Adrenal gland (tissue), 5 donors: ENCODE measurements around the gene B3GNT2.

Experiments
- POLR2A ChIP-seq, 2 donors: fragments of 450-650 bp; IDR thresholded peaks; one replicate each; pipeline ENCODE4 v1.6.1; 2017; ENCODE audit warnings: antibody characterized with exemption in 2 of 2, mild to moderate bottlenecking in 2 of 2, moderate library complexity in 1 of 2
- TF ChIP-seq, protein P1 (sequence below), 6 experiments: fragments of 450-650 bp in 4 of 6; fragments of 200-600 bp in 2 of 6; sonication (generic) in 1 of 6; IDR thresholded peaks; 1 replicate in 5 of 6; 2 replicates in 1 of 6; pipeline versions ENCODE4 v1.5.1 to v1.8.0; 2016 to 2021; ENCODE audit warnings: antibody characterized with exemption in 6 of 6, mild to moderate bottlenecking in 2 of 6, moderate library complexity in 1 of 6
- donor health status: DM: no; HTN: no; CAD: no.

DNA sequence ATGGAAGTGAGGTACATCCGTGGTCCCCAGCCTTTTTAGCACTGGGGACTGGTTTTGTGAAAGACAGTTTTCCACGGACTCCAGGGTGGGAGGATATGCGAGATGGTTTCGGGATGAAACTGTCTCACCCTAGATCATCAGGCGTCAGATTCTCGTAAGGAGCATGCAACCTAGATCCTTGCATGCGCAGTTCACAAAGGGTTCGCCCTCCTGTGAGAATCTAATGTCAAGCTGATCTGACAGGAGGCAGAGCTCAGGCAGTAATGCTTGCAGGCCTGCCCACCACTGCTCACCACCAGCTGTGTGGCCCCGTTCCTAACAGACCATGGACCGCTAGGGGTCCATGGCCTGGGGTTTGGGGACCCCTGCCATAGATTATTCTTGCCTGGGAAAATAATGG, 11.6 kb downstream of the B3GNT2 start:
- no peak for TF ChIP-seq POLR2A (IDR thresholded peaks at IDR 0.05)
- TF ChIP-seq, protein P1, sequence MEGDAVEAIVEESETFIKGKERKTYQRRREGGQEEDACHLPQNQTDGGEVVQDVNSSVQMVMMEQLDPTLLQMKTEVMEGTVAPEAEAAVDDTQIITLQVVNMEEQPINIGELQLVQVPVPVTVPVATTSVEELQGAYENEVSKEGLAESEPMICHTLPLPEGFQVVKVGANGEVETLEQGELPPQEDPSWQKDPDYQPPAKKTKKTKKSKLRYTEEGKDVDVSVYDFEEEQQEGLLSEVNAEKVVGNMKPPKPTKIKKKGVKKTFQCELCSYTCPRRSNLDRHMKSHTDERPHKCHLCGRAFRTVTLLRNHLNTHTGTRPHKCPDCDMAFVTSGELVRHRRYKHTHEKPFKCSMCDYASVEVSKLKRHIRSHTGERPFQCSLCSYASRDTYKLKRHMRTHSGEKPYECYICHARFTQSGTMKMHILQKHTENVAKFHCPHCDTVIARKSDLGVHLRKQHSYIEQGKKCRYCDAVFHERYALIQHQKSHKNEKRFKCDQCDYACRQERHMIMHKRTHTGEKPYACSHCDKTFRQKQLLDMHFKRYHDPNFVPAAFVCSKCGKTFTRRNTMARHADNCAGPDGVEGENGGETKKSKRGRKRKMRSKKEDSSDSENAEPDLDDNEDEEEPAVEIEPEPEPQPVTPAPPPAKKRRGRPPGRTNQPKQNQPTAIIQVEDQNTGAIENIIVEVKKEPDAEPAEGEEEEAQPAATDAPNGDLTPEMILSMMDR (IDR thresholded peaks at IDR 0.05), result no peak
